ENCODE measurements around the gene ELL2. TPM values are rescaled to one million over a fixed set of nuclear protein-coding genes. Genes with fewer than 3 reads are reported as not detected.

The ELL2 gene
- total and polyA plus RNA-seq, 4 donors = 12.2 to 44.1 (median 13.9) TPM

- no peaks in the 10 kb centered on the region for H3K36me3 ChIP-seq (ENCODE audit: control insufficient read depth, insufficient read depth, low read length)
- H3K4me1 ChIP-seq (ENCODE audit: control insufficient read depth, insufficient read depth, low read length) = no peaks in the 10 kb centered on the region
- no peaks in the 10 kb centered on the region for H3K27me3 ChIP-seq (ENCODE audit: control insufficient read depth, insufficient read depth, low read length)
- H3K4me3 ChIP-seq (ENCODE audit: low read depth, low read length) = no peak overlapping the region
- DNase-seq (ENCODE audit: low read depth in 4 of 6, low spot score in 6 of 6) = no peak
- H3K9me3 ChIP-seq (ENCODE audit: control insufficient read depth, insufficient read depth, low read length) = no peaks in the 10 kb centered on the region
- no peak overlapping the region for H3K27ac ChIP-seq (ENCODE audit: low read depth, low read length)
Observed at GRCh38 chr5:95925939-95926338, 35.7 kb downstream of the ELL2 start.

- WGBS (ENCODE audit: insufficient coverage) = 50% methylated on average over 1 of the region's 2 CpGs
- Histone ChIP-seq H3K27me3 (ENCODE audit: control insufficient read depth, insufficient read depth, low read length) (no peaks in the 10 kb centered on the region), H3K9me3 (ENCODE audit: control insufficient read depth, insufficient read depth, low read length) (no peaks in the 10 kb centered on the region), H3K4me3 (ENCODE audit: low read depth, low read length) (no peak overlapping the region), H3K27ac (ENCODE audit: low read depth, low read length) (no peak overlapping the region), H3K36me3 (ENCODE audit: control insufficient read depth, insufficient read depth, low read length) (no peaks in the 10 kb centered on the region), H3K4me1 (ENCODE audit: control insufficient read depth, insufficient read depth, low read length) (no peaks in the 10 kb centered on the region)
- no peak for DNase-seq (ENCODE audit: low read depth in 4 of 6, low spot score in 6 of 6)
Observed at GRCh38 chr5:95925378-95925744, 36.3 kb downstream of the ELL2 start.

GRCh38 chr5:95924720-95925377, 36.8 kb downstream of the ELL2 start:
- Histone ChIP-seq H3K4me1 (ENCODE audit: control insufficient read depth, insufficient read depth, low read length) (no peaks in the 10 kb centered on the region), H3K9me3 (ENCODE audit: control insufficient read depth, insufficient read depth, low read length) (no peaks in the 10 kb centered on the region), H3K36me3 (ENCODE audit: control insufficient read depth, insufficient read depth, low read length) (no peaks in the 10 kb centered on the region), H3K27ac (ENCODE audit: low read depth, low read length) (no peak overlapping the region), H3K27me3 (ENCODE audit: control insufficient read depth, insufficient read depth, low read length) (no peaks in the 10 kb centered on the region), H3K4me3 (ENCODE audit: low read depth, low read length) (no peak overlapping the region)
- DNase-seq (ENCODE audit: low read depth in 4 of 6, low spot score in 6 of 6) = no peak
- WGBS (ENCODE audit: insufficient coverage) = 0% methylated on average over 1 of the region's 4 CpGs

- Histone ChIP-seq H3K36me3 (ENCODE audit: control insufficient read depth, insufficient read depth, low read length) (no peaks in the 10 kb centered on the region), H3K27me3 (ENCODE audit: control insufficient read depth, insufficient read depth, low read length) (no peaks in the 10 kb centered on the region), H3K4me1 (ENCODE audit: control insufficient read depth, insufficient read depth, low read length) (no peaks in the 10 kb centered on the region), H3K27ac (ENCODE audit: low read depth, low read length) (no peak overlapping the region), H3K9me3 (ENCODE audit: control insufficient read depth, insufficient read depth, low read length) (no peaks in the 10 kb centered on the region), H3K4me3 (ENCODE audit: low read depth, low read length) (no peak overlapping the region)
- no CpG with 5 or more reads among the region's 2 CpGs for WGBS (ENCODE audit: insufficient coverage)
- no peak for DNase-seq (ENCODE audit: low read depth in 4 of 6, low spot score in 6 of 6)
Observed at GRCh38 chr5:95923918-95924544, 37.6 kb downstream of the ELL2 start.

- Histone ChIP-seq H3K27ac (ENCODE audit: low read depth, low read length) (no peak overlapping the region), H3K9me3 (ENCODE audit: control insufficient read depth, insufficient read depth, low read length) (no peaks in the 10 kb centered on the region), H3K27me3 (ENCODE audit: control insufficient read depth, insufficient read depth, low read length) (no peaks in the 10 kb centered on the region), H3K36me3 (ENCODE audit: control insufficient read depth, insufficient read depth, low read length) (no peaks in the 10 kb centered on the region), H3K4me3 (ENCODE audit: low read depth, low read length) (no peak overlapping the region), H3K4me1 (ENCODE audit: control insufficient read depth, insufficient read depth, low read length) (no peaks in the 10 kb centered on the region)
- DNase-seq (ENCODE audit: low read depth in 4 of 6, low spot score in 6 of 6) = no peak
- WGBS (ENCODE audit: insufficient coverage) = no CpG with 5 or more reads among the region's 3 CpGs
Observed at GRCh38 chr5:95922798-95923197, 38.9 kb downstream of the ELL2 start.

- Histone ChIP-seq H3K27me3 (ENCODE audit: control insufficient read depth, insufficient read depth, low read length) (no peaks in the 10 kb centered on the region), H3K9me3 (ENCODE audit: control insufficient read depth, insufficient read depth, low read length) (no peaks in the 10 kb centered on the region), H3K4me1 (ENCODE audit: control insufficient read depth, insufficient read depth, low read length) (no peaks in the 10 kb centered on the region), H3K4me3 (ENCODE audit: low read depth, low read length) (no peak overlapping the region), H3K27ac (ENCODE audit: low read depth, low read length) (no peak overlapping the region), H3K36me3 (ENCODE audit: control insufficient read depth, insufficient read depth, low read length) (no peaks in the 10 kb centered on the region)
- no peak for DNase-seq (ENCODE audit: low read depth in 4 of 6, low spot score in 6 of 6)
- no CpG with 5 or more reads among the region's 3 CpGs for WGBS (ENCODE audit: insufficient coverage)
Observed at GRCh38 chr5:95921501-95921900, 40.1 kb downstream of the ELL2 start.

- no peaks in the 10 kb centered on the region for H3K4me1 ChIP-seq (ENCODE audit: control insufficient read depth, insufficient read depth, low read length)
- no peak overlapping the region for H3K27ac ChIP-seq (ENCODE audit: low read depth, low read length)
- H3K36me3 ChIP-seq (ENCODE audit: control insufficient read depth, insufficient read depth, low read length) = no peaks in the 10 kb centered on the region
- DNase-seq (ENCODE audit: low read depth in 4 of 6, low spot score in 6 of 6) = no peak
- 100% methylated on average over 1 of the region's 1 CpG for WGBS (ENCODE audit: insufficient coverage)
- no peaks in the 10 kb centered on the region for H3K9me3 ChIP-seq (ENCODE audit: control insufficient read depth, insufficient read depth, low read length)
- H3K4me3 ChIP-seq (ENCODE audit: low read depth, low read length) = no peak overlapping the region
- H3K27me3 ChIP-seq (ENCODE audit: control insufficient read depth, insufficient read depth, low read length) = no peaks in the 10 kb centered on the region
Observed at GRCh38 chr5:95920822-95921221, 40.8 kb downstream of the ELL2 start.

- H3K27ac ChIP-seq (ENCODE audit: low read depth, low read length) = no peak overlapping the region
- no peaks in the 10 kb centered on the region for H3K36me3 ChIP-seq (ENCODE audit: control insufficient read depth, insufficient read depth, low read length)
- no peak for DNase-seq (ENCODE audit: low read depth in 4 of 6, low spot score in 6 of 6)
- H3K4me3 ChIP-seq (ENCODE audit: low read depth, low read length) = no peak overlapping the region
- no CpG with 5 or more reads among the region's 2 CpGs for WGBS (ENCODE audit: insufficient coverage)
- H3K4me1 ChIP-seq (ENCODE audit: control insufficient read depth, insufficient read depth, low read length) = no peaks in the 10 kb centered on the region
- H3K27me3 ChIP-seq (ENCODE audit: control insufficient read depth, insufficient read depth, low read length) = no peaks in the 10 kb centered on the region
- no peaks in the 10 kb centered on the region for H3K9me3 ChIP-seq (ENCODE audit: control insufficient read depth, insufficient read depth, low read length)
Observed at GRCh38 chr5:95919658-95920057, 42.0 kb downstream of the ELL2 start.

- no peaks in the 10 kb centered on the region for H3K36me3 ChIP-seq (ENCODE audit: control insufficient read depth, insufficient read depth, low read length)
- H3K9me3 ChIP-seq (ENCODE audit: control insufficient read depth, insufficient read depth, low read length) = no peaks in the 10 kb centered on the region
- DNase-seq (ENCODE audit: low read depth in 4 of 6, low spot score in 6 of 6) = no peak
- WGBS (ENCODE audit: insufficient coverage) = no CpG with 5 or more reads among the region's 3 CpGs
- no peak overlapping the region for H3K27ac ChIP-seq (ENCODE audit: low read depth, low read length)
- H3K27me3 ChIP-seq (ENCODE audit: control insufficient read depth, insufficient read depth, low read length) = no peaks in the 10 kb centered on the region
- H3K4me1 ChIP-seq (ENCODE audit: control insufficient read depth, insufficient read depth, low read length) = no peaks in the 10 kb centered on the region
- no peak overlapping the region for H3K4me3 ChIP-seq (ENCODE audit: low read depth, low read length)
Observed at GRCh38 chr5:95918421-95919006, 43.1 kb downstream of the ELL2 start.

GRCh38 chr5:95917207-95917606, 44.4 kb downstream of the ELL2 start:
- no peaks in the 10 kb centered on the region for H3K4me1 ChIP-seq (ENCODE audit: control insufficient read depth, insufficient read depth, low read length)
- no peaks in the 10 kb centered on the region for H3K27me3 ChIP-seq (ENCODE audit: control insufficient read depth, insufficient read depth, low read length)
- H3K9me3 ChIP-seq (ENCODE audit: control insufficient read depth, insufficient read depth, low read length) = no peaks in the 10 kb centered on the region
- no peak for DNase-seq (ENCODE audit: low read depth in 4 of 6, low spot score in 6 of 6)
- H3K36me3 ChIP-seq (ENCODE audit: control insufficient read depth, insufficient read depth, low read length) = no peaks in the 10 kb centered on the region
- no peak overlapping the region for H3K4me3 ChIP-seq (ENCODE audit: low read depth, low read length)
- no peak overlapping the region for H3K27ac ChIP-seq (ENCODE audit: low read depth, low read length)
